GM12872 (cell line): Measurements from ENCODE around the gene ABLIM2.

Experiments used
- CTCF ChIP-seq: IDR thresholded peaks from 3 replicates; pipeline ENCODE4 v1.5.1; 2011; ENCODE audit warnings: low read depth, mild to moderate bottlenecking, low read length, moderate library complexity; ENCODE audit not compliant: insufficient read depth

Gene ABLIM2

DNA sequence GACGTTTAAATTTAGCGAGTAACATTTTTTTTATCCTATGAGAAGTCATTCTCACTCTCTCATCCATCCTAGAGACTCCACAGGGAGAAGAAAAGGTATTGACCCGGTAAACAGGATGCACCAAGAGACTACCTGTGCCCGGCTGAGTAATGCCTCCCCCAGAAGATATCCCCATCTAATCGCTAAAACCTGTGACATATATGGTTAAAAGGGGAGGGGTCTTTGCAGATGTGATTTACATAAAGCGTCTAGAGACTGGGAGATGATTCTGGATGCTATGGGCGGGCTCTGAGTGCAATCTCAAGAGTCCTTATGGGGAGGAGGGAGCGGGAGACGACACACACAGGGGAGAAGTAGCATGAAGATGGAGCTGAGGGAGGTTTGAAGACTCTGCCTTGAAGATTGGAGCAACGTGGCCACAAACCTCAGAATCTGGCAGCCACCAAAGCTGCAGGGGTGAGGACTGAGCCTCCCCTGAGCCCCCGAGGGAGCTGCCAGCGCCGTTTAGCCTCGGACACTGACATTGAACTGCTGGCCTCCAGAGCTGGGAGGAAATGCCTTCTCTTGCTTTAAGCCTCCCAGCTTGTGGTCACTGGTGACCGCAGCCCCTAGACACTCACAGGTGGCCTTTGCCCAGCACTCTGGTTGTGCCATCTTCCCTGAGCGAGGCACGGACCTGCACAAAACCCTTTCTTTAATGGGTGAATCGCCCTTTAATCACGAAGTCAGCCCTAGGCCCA, 11.2 kb downstream of the ABLIM2 start:
- TF ChIP-seq CTCF, result no peak

GRCh38 chr4:8146157-8146556, 12.5 kb downstream of the ABLIM2 start:
- no peak for TF ChIP-seq CTCF

DNA sequence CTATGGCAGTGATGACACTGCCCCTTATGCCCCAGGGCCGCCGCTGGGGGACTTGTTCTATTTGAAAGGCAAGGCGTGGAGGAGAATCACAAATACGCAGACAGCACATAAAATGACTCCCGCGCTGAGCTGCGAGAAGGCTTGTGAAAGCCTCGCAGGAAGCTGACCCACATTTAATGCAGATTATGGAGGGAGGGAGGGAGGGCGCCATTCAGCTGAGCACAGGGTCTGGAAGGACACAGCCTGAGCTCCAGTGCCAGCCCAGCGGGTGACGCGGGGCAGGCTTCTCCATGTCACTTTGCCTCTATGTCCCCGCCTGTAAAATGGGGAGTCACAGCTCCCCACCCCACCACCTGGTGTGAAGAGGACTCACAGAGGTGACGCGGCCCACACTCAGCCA, 14.3 kb downstream of the ABLIM2 start:
- no peak for TF ChIP-seq CTCF

- no peak for TF ChIP-seq CTCF
Observed at GRCh38 chr4:8143392-8144140, 15.0 kb downstream of the ABLIM2 start.

DNA sequence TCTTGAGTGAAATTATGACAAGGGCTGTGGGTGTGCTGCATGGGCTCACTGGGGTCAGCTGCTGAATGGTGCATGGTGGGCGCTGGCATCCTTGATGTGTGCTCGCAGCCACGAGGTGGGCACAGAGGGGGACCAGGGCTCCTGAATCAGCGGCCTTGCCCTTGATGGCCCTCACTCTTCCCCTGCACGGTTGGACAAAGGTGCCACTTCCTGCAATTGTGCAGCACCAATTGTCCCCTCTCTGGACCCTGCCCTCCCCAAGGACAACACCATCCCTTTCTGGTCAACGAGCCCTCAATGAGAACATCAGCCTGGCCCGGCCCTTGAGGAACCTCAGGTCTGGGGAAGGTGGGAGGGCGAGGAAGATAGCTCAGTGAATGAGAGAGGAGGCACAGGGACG, 16.1 kb downstream of the ABLIM2 start:
- no peak for TF ChIP-seq CTCF

DNA sequence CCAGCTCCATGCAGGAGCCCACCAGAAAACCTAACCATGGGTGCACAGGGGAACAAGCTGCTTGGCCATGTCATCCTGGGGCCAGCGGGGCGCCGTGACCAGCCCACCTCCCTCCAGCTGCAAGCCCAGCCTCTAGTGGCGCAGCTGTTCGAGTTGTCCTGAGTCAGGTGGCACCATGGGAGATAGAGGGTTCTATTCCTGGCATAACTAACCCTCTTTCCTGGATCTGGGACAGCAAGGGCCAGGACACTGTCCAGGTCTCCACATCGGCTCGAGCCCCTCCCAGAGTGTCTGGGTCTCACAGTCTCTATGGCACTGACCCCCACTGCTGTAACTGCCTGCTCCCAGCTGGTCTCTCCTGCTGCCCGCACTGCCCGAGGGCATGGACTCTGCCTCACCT, 16.7 kb downstream of the ABLIM2 start:
- no peak for TF ChIP-seq CTCF

DNA sequence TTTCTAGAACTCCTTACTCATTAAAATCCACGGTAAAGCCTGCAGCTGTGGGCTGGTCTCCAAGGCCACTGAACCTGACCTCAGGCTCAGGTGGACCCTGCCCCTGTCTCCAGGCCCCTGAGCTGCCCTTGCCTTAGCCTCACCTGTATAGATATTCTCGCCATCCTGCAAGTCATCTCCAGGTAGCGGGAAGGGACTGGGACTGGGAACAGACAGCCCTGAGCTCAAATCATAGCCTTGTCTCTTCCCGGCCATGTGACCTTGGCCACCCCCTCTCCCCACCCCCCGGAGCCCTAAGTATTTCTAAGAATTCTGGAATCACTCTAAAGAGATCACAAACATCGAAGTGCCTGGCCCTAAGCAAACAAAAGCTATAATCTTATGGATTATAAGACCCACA, 17.7 kb downstream of the ABLIM2 start:
- TF ChIP-seq CTCF, result no peak
